Endothelial cell of umbilical vein (primary cell): ENCODE results near the gene RAB20.

Experiments used
- CTCF ChIP-seq, 2 donors: IDR thresholded peaks; 1 replicate in 1 of 2; 2 replicates in 1 of 2; pipeline ENCODE4 v1.5.1; 2011; ENCODE audit warnings: low read length in 2 of 2, mild to moderate bottlenecking in 2 of 2, moderate library complexity in 2 of 2, control low read depth in 1 of 2, inconsistent platforms in 1 of 2, low read depth in 1 of 2; ENCODE audit not compliant: insufficient read depth in 1 of 2; ENCODE audit errors: extremely low read depth in 1 of 2
- EZH2 ChIP-seq: IDR thresholded peaks from 2 replicates; pipeline ENCODE4 v1.6.1; 2012; ENCODE audit warnings: borderline replicate concordance, low read depth, mild to moderate bottlenecking, moderate library complexity, low read length, inconsistent platforms; ENCODE audit not compliant: severe bottlenecking
- FOS ChIP-seq: IDR thresholded peaks from 2 replicates; pipeline ENCODE4 v1.6.1; 2011; ENCODE audit warnings: mild to moderate bottlenecking, low read length, moderate library complexity, borderline replicate concordance; ENCODE audit not compliant: insufficient read depth
- GATA2 ChIP-seq: IDR thresholded peaks from 2 replicates; pipeline ENCODE4 v1.7.0; 2011; ENCODE audit warnings: low read depth, mild to moderate bottlenecking, moderate library complexity, mixed read lengths, low read length; ENCODE audit not compliant: insufficient read length, insufficient read depth
- JUN ChIP-seq: IDR thresholded peaks from 2 replicates; pipeline ENCODE4 v1.6.1; 2011; ENCODE audit warnings: borderline replicate concordance, low read depth; ENCODE audit not compliant: insufficient read length, insufficient read depth
- MAX ChIP-seq: IDR thresholded peaks from 2 replicates; pipeline ENCODE4 v1.6.1; 2011; ENCODE audit not compliant: insufficient read depth, insufficient read length
- MYC ChIP-seq: IDR thresholded peaks from one replicate; pipeline ENCODE4 v1.6.1; 2011; ENCODE audit warnings: mild to moderate bottlenecking, low read depth, low read length
- POLR2A ChIP-seq: IDR thresholded peaks from 2 replicates; pipeline ENCODE4 v1.6.1; 2012; ENCODE audit warnings: low read depth, mild to moderate bottlenecking, control low read depth, low read length
- POLR2AphosphoS5 ChIP-seq: IDR thresholded peaks from 2 replicates; pipeline ENCODE4 v1.6.1; 2012; ENCODE audit warnings: low read depth, mild to moderate bottlenecking, control low read depth, low read length, moderate library complexity; ENCODE audit not compliant: insufficient read depth

DNA sequence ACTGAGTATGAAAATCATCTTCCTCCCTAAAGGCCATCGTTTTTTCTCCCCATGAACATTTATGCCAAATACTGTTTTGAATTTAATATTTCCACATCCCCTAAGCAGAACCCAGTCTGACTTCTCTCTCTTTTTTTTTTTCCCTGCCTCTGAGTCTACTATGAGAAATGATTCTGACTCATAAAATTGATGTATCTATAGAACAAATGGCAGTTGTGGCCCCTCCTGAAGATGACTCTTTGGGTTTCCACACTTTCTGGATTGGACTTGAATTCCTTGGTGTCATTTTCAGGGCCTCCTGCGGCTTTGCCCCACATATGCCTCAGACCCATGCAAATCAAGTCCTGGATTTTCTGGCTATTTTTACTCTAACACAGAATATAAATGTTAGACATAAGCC, 31.1 kb upstream of the RAB20 start:
- TF ChIP-seq CTCF (IDR thresholded peaks at IDR 0.05; ENCODE audit: extremely low read depth in 1 of 2, insufficient read depth in 1 of 2, low read depth in 1 of 2, low read length in 2 of 2) (no peak), POLR2A (no peak), POLR2AphosphoS5 (no peak), EZH2 (no peak), MYC (no peak), FOS (no peak), MAX (no peak), JUN (no peak), GATA2 (no peak)
